OCI-LY7 (cell line): Measurements from ENCODE around the gene KRTAP5-6. TPM values are rescaled to one million over a fixed set of nuclear protein-coding genes. Genes with fewer than 3 reads are reported as not detected.

ENCODE experiments used
- Bru-seq: library from RNA; stranded (reverse); fragments of 400-500 nt; gene quantifications from one replicate; lab custom pipeline; 2021; lab: Mats Ljungman, UMichigan
- BruChase-seq, 2 experiments: library from RNA; stranded (reverse); fragments of 400-500 nt; gene quantifications; one replicate each; lab custom pipeline; 2021; lab: Mats Ljungman, UMichigan
- BruUV-seq: library from RNA; stranded (reverse); fragments of 400-500 nt; replicated peaks from 2 replicates; lab custom pipeline; 2021; lab: Mats Ljungman, UMichigan
- CTCF ChIA-PET: fragments of 300-600 bp; sonication (Branson Sonifier 250); formaldehyde crosslinking; loops from one replicate; lab custom pipeline; 2022; ENCODE audit warnings: antibody characterized with exemption; ENCODE audit not compliant: unreplicated experiment; lab: Charles Lee
- POLR2A ChIA-PET: fragments of 300-600 bp; sonication (Branson Sonifier 250); formaldehyde crosslinking; loops from one replicate; lab custom pipeline; 2022; ENCODE audit warnings: antibody characterized with exemption; lab: Charles Lee
- DNase-seq: peaks from one replicate; pipeline ENCODE4 v3.0.0-alpha.2; 2015; ENCODE audit warnings: low spot score
- H2AFZ ChIP-seq: fragments of 200-600 bp; sonication (generic), shearing (Covaris generic); 2 replicates; pipeline ENCODE4 v1.6.1; 2014; ENCODE audit warnings: mild to moderate bottlenecking, antibody characterized with exemption, low read length, moderate library complexity
- H3K27ac ChIP-seq: fragments of 200-600 bp; sonication (generic); 2 replicates; pipeline ENCODE4 v1.5.1; 2014; ENCODE audit warnings: mixed run types, low read depth, mild to moderate bottlenecking, moderate library complexity, low read length, inconsistent platforms; ENCODE audit not compliant: poor library complexity, severe bottlenecking
- H3K36me3 ChIP-seq: fragments of 200-600 bp; sonication (generic); 2 replicates; pipeline ENCODE4 v1.6.1; 2014; ENCODE audit warnings: mild to moderate bottlenecking, antibody characterized with exemption, low read length, moderate library complexity, mixed read lengths; ENCODE audit not compliant: insufficient read depth
- H3K4me1 ChIP-seq: fragments of 200-600 bp; sonication (generic); 2 replicates; pipeline ENCODE4 v1.5.1; 2014; ENCODE audit warnings: mild to moderate bottlenecking, low read length; ENCODE audit not compliant: insufficient read depth, poor library complexity, severe bottlenecking
- H3K4me2 ChIP-seq: fragments of 200-600 bp; sonication (generic); 2 replicates; pipeline ENCODE4 v1.6.1; 2014; ENCODE audit warnings: mild to moderate bottlenecking, low read length
- H3K4me3 ChIP-seq: fragments of 200-600 bp; sonication (generic); 2 replicates; pipeline ENCODE4 v1.5.1; 2014; ENCODE audit warnings: mild to moderate bottlenecking, low read depth, low read length; ENCODE audit not compliant: poor library complexity, severe bottlenecking
- H3K79me2 ChIP-seq: fragments of 200-600 bp; sonication (generic); 2 replicates; pipeline ENCODE4 v1.6.1; 2016; ENCODE audit warnings: low read depth, mild to moderate bottlenecking, low read length, moderate library complexity, mixed read lengths; ENCODE audit not compliant: insufficient read depth
- H3K9me2 ChIP-seq: fragments of 200-600 bp; sonication (generic); 2 replicates; pipeline ENCODE4 v1.6.1; 2016; ENCODE audit warnings: mild to moderate bottlenecking, low read length, mixed read lengths; ENCODE audit not compliant: insufficient read depth
- H3K9me3 ChIP-seq: fragments of 200-600 bp; sonication (generic); 2 replicates; pipeline ENCODE4 v1.6.1; 2014; ENCODE audit warnings: mild to moderate bottlenecking, mixed run types, low read length, mixed read lengths
- H4K20me1 ChIP-seq: fragments of 200-600 bp; sonication (generic); 2 replicates; pipeline ENCODE4 v1.6.1; 2014; ENCODE audit warnings: mild to moderate bottlenecking, antibody characterized with exemption, low read length, moderate library complexity, mixed read lengths; ENCODE audit not compliant: insufficient read depth
- EZH2phosphoT487 ChIP-seq: fragments of 200-600 bp; sonication (generic); IDR thresholded peaks from 2 replicates; pipeline ENCODE4 v1.6.1; 2018; ENCODE audit warnings: low read depth, borderline replicate concordance, mild to moderate bottlenecking, mixed run types, antibody characterized with exemption, low read length, moderate library complexity, mixed read lengths
- intact Hi-C: fragments of 100-400 bp; cut with micrococcal nuclease; formaldehyde crosslinking; loops from one replicate; pipeline ENCODE4 v1.10.0; 2022; ENCODE audit not compliant: unreplicated experiment
- long read RNA-seq: library from polyadenylated mRNA; stranded (forward); transcript quantifications from one replicate; pipeline ENCODE4 v2.0.0, GENCODE V29; 2022
- total RNA-seq, 2 experiments: library from RNA; depleted of rRNA in 1 of 2; stranded (reverse); fragments of >200 nt in 1 of 2; shearing (Covaris generic) in 1 of 2; gene quantifications; 2 replicates each; pipeline ENCODE4 v1.2.3, GENCODE V29; 2014 to 2022
- TF ChIP-seq, protein P1 (sequence below): fragments of 200-600 bp; sonication (generic); conservative IDR thresholded peaks from 2 replicates; pipeline ENCODE4 v1.5.1; 2014; ENCODE audit warnings: mild to moderate bottlenecking, antibody characterized with exemption, low read length, moderate library complexity, mixed read lengths

KRTAP5-6 gene, protein sequence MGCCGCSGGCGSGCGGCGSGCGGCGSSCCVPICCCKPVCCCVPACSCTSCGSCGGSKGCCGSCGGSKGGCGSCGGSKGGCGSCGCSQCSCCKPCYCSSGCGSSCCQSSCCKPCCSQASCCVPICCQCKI
- not detected in 2 replicates for total RNA-seq (2014; rRNA removed; shearing (Covaris generic))
- total RNA-seq (2022) = not detected in 2 replicates
- Bru-seq, nascent RNA = not detected
- not detected for BruChase-seq, experiment 1, labeled RNA remaining after a 6-hour chase
- not detected for BruChase-seq, experiment 2, labeled RNA remaining after a 2-hour chase
- long read RNA-seq = 0 reads

DNA sequence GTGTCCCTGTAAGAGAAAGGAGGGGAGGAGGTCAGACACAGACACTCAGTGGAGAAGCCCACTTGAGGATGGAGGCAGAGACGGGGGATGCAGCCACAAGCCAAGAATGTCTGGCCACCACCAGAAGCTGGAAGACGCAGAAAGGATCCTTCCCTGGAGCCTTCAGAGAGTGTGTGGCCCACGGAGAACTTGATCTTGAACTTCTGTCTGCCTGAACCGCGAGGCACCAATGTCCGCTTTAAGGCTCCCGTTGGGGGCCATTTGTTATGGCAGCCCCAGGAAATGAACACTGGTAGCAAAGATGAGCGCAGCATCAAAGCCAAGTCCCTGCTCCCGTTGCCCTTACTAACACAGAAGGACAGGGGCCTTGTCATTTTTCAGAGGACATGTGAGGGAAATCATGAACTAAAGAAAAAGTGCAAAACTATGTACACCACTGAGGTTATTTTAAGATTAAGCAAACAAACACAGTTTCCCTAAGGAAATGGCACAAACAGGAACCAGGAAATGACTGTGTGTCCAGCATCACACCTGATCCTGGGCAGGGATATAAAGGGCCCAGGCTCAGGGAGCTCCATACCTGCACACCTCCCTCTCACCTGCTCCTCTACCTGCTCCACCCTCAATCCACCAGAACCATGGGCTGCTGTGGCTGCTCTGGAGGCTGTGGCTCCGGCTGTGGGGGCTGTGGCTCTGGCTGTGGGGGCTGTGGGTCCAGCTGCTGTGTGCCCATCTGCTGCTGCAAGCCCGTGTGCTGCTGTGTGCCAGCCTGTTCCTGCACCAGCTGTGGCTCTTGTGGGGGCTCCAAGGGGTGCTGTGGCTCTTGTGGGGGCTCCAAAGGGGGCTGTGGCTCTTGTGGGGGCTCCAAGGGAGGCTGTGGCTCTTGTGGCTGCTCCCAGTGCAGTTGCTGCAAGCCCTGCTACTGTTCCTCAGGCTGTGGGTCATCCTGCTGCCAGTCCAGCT lies at the start of gene KRTAP5-6:
Gene KRTAP5-6, plus strand, starts transcription at position 588 of the 963 bp plus-strand sequence. Its CDS starts 51 bp downstream, at position 639.
- intact Hi-C loops = loop anchor here (10.0 kb wide), 1 partner anchor 228 kb away; no protein-coding TSS in a partner anchor
- Histone ChIP-seq H3K9me2 (no peaks in the 10 kb centered on the region), H2AFZ (no peak within 1 kb of the TSS), H3K4me1 (no peaks in the 10 kb centered on the region), H3K4me3 (no peak within 1 kb of the TSS), H3K36me3 (no peaks in the 10 kb centered on the region), H4K20me1 (no peaks in the 10 kb centered on the region), H3K79me2 (no peaks in the 10 kb centered on the region), H3K9me3 (no peaks in the 10 kb centered on the region), H3K4me2 (no peak within 1 kb of the TSS), H3K27ac (no peak within 1 kb of the TSS)
- no TSS peak for BruUV-seq
- CTCF ChIA-PET = interaction anchor here (0.6 kb wide), 1 partner anchor 289 kb away, joined by 4 read pairs; no protein-coding TSS in a partner anchor
- no peak for DNase-seq
- TF ChIP-seq, protein P1, sequence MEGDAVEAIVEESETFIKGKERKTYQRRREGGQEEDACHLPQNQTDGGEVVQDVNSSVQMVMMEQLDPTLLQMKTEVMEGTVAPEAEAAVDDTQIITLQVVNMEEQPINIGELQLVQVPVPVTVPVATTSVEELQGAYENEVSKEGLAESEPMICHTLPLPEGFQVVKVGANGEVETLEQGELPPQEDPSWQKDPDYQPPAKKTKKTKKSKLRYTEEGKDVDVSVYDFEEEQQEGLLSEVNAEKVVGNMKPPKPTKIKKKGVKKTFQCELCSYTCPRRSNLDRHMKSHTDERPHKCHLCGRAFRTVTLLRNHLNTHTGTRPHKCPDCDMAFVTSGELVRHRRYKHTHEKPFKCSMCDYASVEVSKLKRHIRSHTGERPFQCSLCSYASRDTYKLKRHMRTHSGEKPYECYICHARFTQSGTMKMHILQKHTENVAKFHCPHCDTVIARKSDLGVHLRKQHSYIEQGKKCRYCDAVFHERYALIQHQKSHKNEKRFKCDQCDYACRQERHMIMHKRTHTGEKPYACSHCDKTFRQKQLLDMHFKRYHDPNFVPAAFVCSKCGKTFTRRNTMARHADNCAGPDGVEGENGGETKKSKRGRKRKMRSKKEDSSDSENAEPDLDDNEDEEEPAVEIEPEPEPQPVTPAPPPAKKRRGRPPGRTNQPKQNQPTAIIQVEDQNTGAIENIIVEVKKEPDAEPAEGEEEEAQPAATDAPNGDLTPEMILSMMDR = no peak
- TF ChIP-seq EZH2phosphoT487 = no peak
- POLR2A ChIA-PET = interaction anchor here (0.9 kb wide), 1 partner anchor 135 kb away, joined by 3 read pairs; no protein-coding TSS in a partner anchor

DNA sequence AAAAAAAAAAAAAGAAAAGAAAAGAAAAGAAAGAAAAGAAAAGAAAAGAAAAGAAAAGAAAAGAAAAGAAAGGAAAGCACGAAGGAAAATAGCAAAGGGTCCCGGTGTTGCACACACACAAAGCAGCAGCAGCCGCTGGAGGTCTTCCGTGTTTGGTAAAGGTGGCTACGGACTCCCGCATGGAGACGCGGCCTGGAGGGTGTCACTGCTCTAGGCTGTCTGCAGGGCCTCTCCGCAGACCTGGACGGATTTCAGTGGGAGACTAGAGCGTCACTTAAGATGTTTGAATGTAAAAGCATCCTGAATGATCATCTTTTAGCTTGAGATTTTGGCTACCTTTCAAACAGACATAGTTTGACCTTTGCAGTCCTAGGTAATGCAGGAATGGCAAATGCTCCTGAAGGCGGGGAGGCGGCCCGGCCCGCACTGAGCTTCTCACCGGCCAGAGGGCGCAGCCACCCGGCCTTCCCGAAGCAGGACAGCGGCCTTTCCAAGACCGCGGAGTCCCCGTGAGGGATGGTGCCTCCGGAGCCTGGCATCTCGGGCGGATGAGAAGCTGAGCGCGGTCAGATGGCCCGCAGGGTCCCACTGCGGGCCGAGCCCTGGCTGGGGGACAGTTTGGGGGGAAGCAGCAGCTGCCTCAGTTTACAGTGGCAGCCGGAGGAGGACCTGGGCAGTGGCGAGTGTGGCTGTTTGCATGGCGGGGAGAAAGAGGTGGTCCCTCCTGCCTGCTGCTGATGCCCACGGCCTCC lies 48.9 kb upstream of the KRTAP5-6 start:
- H3K4me3 ChIP-seq = no peak overlapping the region
- H3K4me1 ChIP-seq = no peaks in the 10 kb centered on the region
- BruUV-seq = no TSS peak
- no peaks in the 10 kb centered on the region for H4K20me1 ChIP-seq
- intact Hi-C loops = no loop called here
- TF ChIP-seq EZH2phosphoT487 = no peak
- TF ChIP-seq, protein P1 = no peak
- no peaks in the 10 kb centered on the region for H3K36me3 ChIP-seq
- no peak for DNase-seq
- no peaks in the 10 kb centered on the region for H3K9me3 ChIP-seq
- POLR2A ChIA-PET = interaction anchor here (0.6 kb wide), 1 partner anchor 737 kb away, joined by 4 read pairs; no protein-coding TSS in a partner anchor
- no peak overlapping the region for H2AFZ ChIP-seq
- H3K4me2 ChIP-seq = no peak overlapping the region
- CTCF ChIA-PET = no interaction called here
- H3K27ac ChIP-seq = no peak overlapping the region
- H3K79me2 ChIP-seq = no peaks in the 10 kb centered on the region
- H3K9me2 ChIP-seq = no peaks in the 10 kb centered on the region
